ENCODE results near the gene FKBP5. TPM values are rescaled to one million over a fixed set of nuclear protein-coding genes. Genes with fewer than 3 reads are reported as not detected.

The FKBP5 gene
- total RNA-seq, 1 donor from 2014 or later = 4.6 TPM

- Histone ChIP-seq H3K9me3 (ENCODE audit: insufficient read depth, low read depth, low read length) (no peaks in the 10 kb centered on the region), H4K20me1 (ENCODE audit: insufficient read depth, low read length) (no peaks in the 10 kb centered on the region), H3K36me3 (ENCODE audit: insufficient read depth, low read length) (no peaks in the 10 kb centered on the region), H3K79me2 (ENCODE audit: insufficient read depth, low read length) (no peaks in the 10 kb centered on the region), H3K27ac (ENCODE audit: low read depth, low read length) (no peak overlapping the region), H3K4me3 (ENCODE audit: insufficient read depth, low read depth, low read length) (no peak overlapping the region), H3K4me1 (ENCODE audit: insufficient read depth, low read length) (no peaks in the 10 kb centered on the region), H3K4me2 (ENCODE audit: low read length) (no peak overlapping the region), H2AFZ (ENCODE audit: low read depth, low read length) (no peak overlapping the region), H3K9ac (ENCODE audit: low read length) (no peak overlapping the region), H3K27me3 (ENCODE audit: insufficient read depth, low read length) (peaks cover 2% of the 10 kb centered on the region)
- Mint-ChIP-seq H3K9me3 (ENCODE audit: unreplicated experiment) (peaks cover 6% of the 10 kb centered on the region), H3K27me3 (ENCODE audit: low read depth, unreplicated experiment) (peaks cover 5% of the 10 kb centered on the region), H3K36me3 (ENCODE audit: low read depth, unreplicated experiment) (no peaks in the 10 kb centered on the region), H3K4me1 (ENCODE audit: low read depth, unreplicated experiment) (no peaks in the 10 kb centered on the region), H3K27ac (ENCODE audit: unreplicated experiment) (no peak overlapping the region), H3K4me3 (ENCODE audit: unreplicated experiment) (no peak overlapping the region)
- no peak for DNase-seq (ENCODE audit: low read depth)
- TF ChIP-seq EZH2 (IDR thresholded peaks at IDR 0.05; ENCODE audit: insufficient read depth, low read length) = no peak
- no peak for TF ChIP-seq CTCF (IDR thresholded peaks at IDR 0.05; ENCODE audit: insufficient read depth, low read depth, low read length)
- FAIRE-seq = no peak
Observed at GRCh38 chr6:35708585-35708984, 19.9 kb upstream of the FKBP5 start.

GRCh38 chr6:35707714-35708407, 19.1 kb upstream of the FKBP5 start:
- no peaks in the 10 kb centered on the region for H3K36me3 Mint-ChIP-seq (ENCODE audit: low read depth, unreplicated experiment)
- H3K9me3 ChIP-seq (ENCODE audit: insufficient read depth, low read depth, low read length) = no peaks in the 10 kb centered on the region
- peaks cover 2% of the 10 kb centered on the region for H3K27me3 Mint-ChIP-seq (ENCODE audit: low read depth, unreplicated experiment)
- no peaks in the 10 kb centered on the region for H3K79me2 ChIP-seq (ENCODE audit: insufficient read depth, low read length)
- H3K4me1 ChIP-seq (ENCODE audit: insufficient read depth, low read length) = no peaks in the 10 kb centered on the region
- H4K20me1 ChIP-seq (ENCODE audit: insufficient read depth, low read length) = no peaks in the 10 kb centered on the region
- no peak for DNase-seq (ENCODE audit: low read depth)
- no peak for TF ChIP-seq CTCF (IDR thresholded peaks at IDR 0.05; ENCODE audit: insufficient read depth, low read depth, low read length)
- no peak for TF ChIP-seq EZH2 (IDR thresholded peaks at IDR 0.05; ENCODE audit: insufficient read depth, low read length)
- H3K9ac ChIP-seq (ENCODE audit: low read length) = no peak overlapping the region
- H3K27ac ChIP-seq (ENCODE audit: low read depth, low read length) = no peak overlapping the region
- H3K4me2 ChIP-seq (ENCODE audit: low read length) = no peak overlapping the region
- no peaks in the 10 kb centered on the region for H3K36me3 ChIP-seq (ENCODE audit: insufficient read depth, low read length)
- FAIRE-seq = no peak
- no peak overlapping the region for H3K4me3 ChIP-seq (ENCODE audit: insufficient read depth, low read depth, low read length)
- no peaks in the 10 kb centered on the region for H3K4me1 Mint-ChIP-seq (ENCODE audit: low read depth, unreplicated experiment)
- peaks cover 2% of the 10 kb centered on the region for H3K27me3 ChIP-seq (ENCODE audit: insufficient read depth, low read length)
- H3K27ac Mint-ChIP-seq (ENCODE audit: unreplicated experiment) = no peak overlapping the region
- no peak overlapping the region for H2AFZ ChIP-seq (ENCODE audit: low read depth, low read length)
- peaks cover 6% of the 10 kb centered on the region for H3K9me3 Mint-ChIP-seq (ENCODE audit: unreplicated experiment)
- no peak overlapping the region for H3K4me3 Mint-ChIP-seq (ENCODE audit: unreplicated experiment)

- no peak overlapping the region for H3K4me3 ChIP-seq (ENCODE audit: insufficient read depth, low read depth, low read length)
- Mint-ChIP-seq H3K4me3 (ENCODE audit: unreplicated experiment) (no peak overlapping the region), H3K27ac (ENCODE audit: unreplicated experiment) (no peak overlapping the region), H3K36me3 (ENCODE audit: low read depth, unreplicated experiment) (no peaks in the 10 kb centered on the region), H3K27me3 (ENCODE audit: low read depth, unreplicated experiment) (peaks cover 2% of the 10 kb centered on the region), H3K4me1 (ENCODE audit: low read depth, unreplicated experiment) (no peaks in the 10 kb centered on the region), H3K9me3 (ENCODE audit: unreplicated experiment) (peaks cover 6% of the 10 kb centered on the region)
- H3K9me3 ChIP-seq (ENCODE audit: insufficient read depth, low read depth, low read length) = no peaks in the 10 kb centered on the region
- DNase-seq (ENCODE audit: low read depth) (no peak), FAIRE-seq (no peak)
- H3K27ac ChIP-seq (ENCODE audit: low read depth, low read length) = no peak overlapping the region
- peaks cover 2% of the 10 kb centered on the region for H3K27me3 ChIP-seq (ENCODE audit: insufficient read depth, low read length)
- no peak overlapping the region for H3K9ac ChIP-seq (ENCODE audit: low read length)
- no peak overlapping the region for H3K4me2 ChIP-seq (ENCODE audit: low read length)
- no peaks in the 10 kb centered on the region for H3K36me3 ChIP-seq (ENCODE audit: insufficient read depth, low read length)
- H2AFZ ChIP-seq (ENCODE audit: low read depth, low read length) = no peak overlapping the region
- no peak for TF ChIP-seq CTCF (IDR thresholded peaks at IDR 0.05; ENCODE audit: insufficient read depth, low read depth, low read length)
- TF ChIP-seq EZH2 (IDR thresholded peaks at IDR 0.05; ENCODE audit: insufficient read depth, low read length) = no peak
- H3K4me1 ChIP-seq (ENCODE audit: insufficient read depth, low read length) = no peaks in the 10 kb centered on the region
- no peaks in the 10 kb centered on the region for H4K20me1 ChIP-seq (ENCODE audit: insufficient read depth, low read length)
- no peaks in the 10 kb centered on the region for H3K79me2 ChIP-seq (ENCODE audit: insufficient read depth, low read length)
Observed at GRCh38 chr6:35706468-35706867, 17.8 kb upstream of the FKBP5 start.

All from astrocyte (in vitro differentiated cells and primary cell).